HL-60 (cell line): ENCODE data around the gene ARF6.

ENCODE experiments used
- DNase-seq, 2 experiments: peaks; one replicate each; pipeline ENCODE4 v3.0.0-alpha.2; 2010 to 2020; ENCODE audit warnings: low read depth in 1 of 2, low spot score in 1 of 2
- H3K27ac ChIP-seq: fragments of 250-450 bp; sonication (Bioruptor Pico); replicated peaks from 2 replicates; pipeline ENCODE4 v1.5.1; 2020; ENCODE audit warnings: mild to moderate bottlenecking, moderate library complexity
- H3K27me3 ChIP-seq: fragments of 250-450 bp; sonication (Bioruptor Pico); 2 replicates; pipeline ENCODE4 v1.5.1; 2021; ENCODE audit warnings: mild to moderate bottlenecking, moderate library complexity; ENCODE audit not compliant: insufficient read depth, poor library complexity, severe bottlenecking
- H3K4me3 ChIP-seq: replicated peaks from 2 replicates; pipeline ENCODE4 v1.5.1; 2011; ENCODE audit warnings: mild to moderate bottlenecking, control low read depth, low read length; ENCODE audit not compliant: insufficient read depth
- CTCF ChIP-seq: IDR thresholded peaks from one replicate; pipeline ENCODE4 v1.5.1; 2011; ENCODE audit warnings: low read length, control low read depth, inconsistent platforms; ENCODE audit not compliant: insufficient read depth
- GABPA ChIP-seq: IDR thresholded peaks from 2 replicates; pipeline ENCODE4 v1.6.1; 2012; ENCODE audit warnings: low read depth
- POLR2AphosphoS5 ChIP-seq: IDR thresholded peaks from 2 replicates; pipeline ENCODE4 v1.6.1; 2012; ENCODE audit warnings: low read depth
- REST ChIP-seq: IDR thresholded peaks from 2 replicates; pipeline ENCODE4 v1.6.1; 2012; ENCODE audit warnings: low read depth; ENCODE audit not compliant: insufficient replicate concordance
- SPI1 ChIP-seq: IDR thresholded peaks from 2 replicates; pipeline ENCODE4 v1.6.1; 2012; ENCODE audit warnings: low read depth, mild to moderate bottlenecking, borderline replicate concordance

ARF6 gene

DNA sequence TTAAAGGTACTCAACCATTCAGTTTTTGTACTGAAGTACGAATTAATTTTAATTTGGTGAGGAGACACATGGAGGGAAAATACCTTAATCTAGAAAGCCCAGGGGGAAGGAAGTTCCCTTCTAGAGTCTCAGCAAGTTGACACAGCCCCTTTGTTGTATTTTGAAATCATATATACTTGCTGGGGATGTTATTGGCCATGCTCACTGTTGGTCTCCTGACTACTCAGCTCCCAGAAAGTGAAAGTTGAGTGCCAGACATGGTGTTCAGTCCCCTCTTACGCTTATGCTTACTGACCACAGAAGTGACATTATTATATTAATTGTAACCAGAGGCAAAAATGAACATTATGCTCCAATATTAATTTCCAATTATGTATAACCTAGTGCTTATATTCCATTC, 28.1 kb downstream of the ARF6 start:
- no peak for DNase-seq
- Histone ChIP-seq H3K27ac (no peak overlapping the region), H3K27me3 (no peaks in the 10 kb centered on the region), H3K4me3 (no peak overlapping the region)
- TF ChIP-seq POLR2AphosphoS5 (no peak), REST (no peak)

DNA sequence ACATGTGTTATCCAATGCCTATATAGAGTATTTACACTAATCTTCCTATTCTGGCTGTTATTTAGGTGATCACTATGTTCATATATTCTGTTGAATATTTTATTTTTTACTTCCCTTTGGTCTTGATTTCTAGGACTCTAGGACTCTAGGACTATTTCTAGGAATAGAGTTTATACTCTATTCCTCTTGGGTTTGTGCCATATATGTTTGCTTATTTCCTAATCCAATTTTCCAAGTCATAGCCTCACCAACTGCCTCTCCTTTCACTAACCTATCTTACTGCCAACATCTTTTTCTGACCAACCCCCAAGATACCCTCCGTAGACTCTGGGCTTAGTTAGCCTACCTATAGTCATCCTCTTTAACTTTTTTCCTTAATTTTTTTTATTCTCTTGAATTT, 28.5 kb downstream of the ARF6 start:
- Histone ChIP-seq H3K27me3 (no peaks in the 10 kb centered on the region), H3K27ac (no peak overlapping the region), H3K4me3 (no peak overlapping the region)
- no peak for TF ChIP-seq POLR2AphosphoS5
- TF ChIP-seq SPI1, result no peak
- no peak for TF ChIP-seq CTCF
- TF ChIP-seq REST, result no peak
- no peak for TF ChIP-seq GABPA
- DNase-seq, result no peak

DNA sequence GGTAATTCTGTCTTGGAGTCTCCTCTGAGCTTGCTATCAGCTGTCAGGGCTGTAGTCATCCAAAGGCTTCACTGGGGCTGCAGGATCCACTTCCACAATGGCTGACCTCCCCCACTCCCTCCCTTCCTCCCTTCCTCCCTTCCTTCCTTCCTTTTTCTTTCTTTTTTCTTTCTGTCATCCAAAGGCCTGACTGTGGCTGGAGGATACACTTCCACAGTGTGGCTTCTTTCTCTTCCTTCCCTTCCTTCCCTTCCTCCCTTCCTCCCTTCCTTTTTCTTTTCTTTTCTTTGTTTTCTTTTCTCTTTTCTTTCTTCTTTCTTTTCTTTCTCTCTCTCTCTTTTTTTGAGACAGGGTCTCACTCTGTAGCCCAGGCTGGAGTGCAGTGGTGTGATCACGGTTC, 30.6 kb downstream of the ARF6 start:
- no peak for TF ChIP-seq CTCF
- no peak for TF ChIP-seq SPI1
- no peak for TF ChIP-seq REST
- TF ChIP-seq GABPA, result no peak
- no peak for TF ChIP-seq POLR2AphosphoS5
- no peak for DNase-seq
- Histone ChIP-seq H3K4me3 (no peak overlapping the region), H3K27ac (no peak overlapping the region), H3K27me3 (no peaks in the 10 kb centered on the region)

GRCh38 chr14:49923881-49924280, 31.0 kb downstream of the ARF6 start:
- DNase-seq, result no peak
- H3K4me3 ChIP-seq, result no peak overlapping the region
- no peaks in the 10 kb centered on the region for H3K27me3 ChIP-seq
- TF ChIP-seq REST (no peak), POLR2AphosphoS5 (no peak)
- no peak overlapping the region for H3K27ac ChIP-seq
